ENCODE measurements around the gene PRKCI.

DNA sequence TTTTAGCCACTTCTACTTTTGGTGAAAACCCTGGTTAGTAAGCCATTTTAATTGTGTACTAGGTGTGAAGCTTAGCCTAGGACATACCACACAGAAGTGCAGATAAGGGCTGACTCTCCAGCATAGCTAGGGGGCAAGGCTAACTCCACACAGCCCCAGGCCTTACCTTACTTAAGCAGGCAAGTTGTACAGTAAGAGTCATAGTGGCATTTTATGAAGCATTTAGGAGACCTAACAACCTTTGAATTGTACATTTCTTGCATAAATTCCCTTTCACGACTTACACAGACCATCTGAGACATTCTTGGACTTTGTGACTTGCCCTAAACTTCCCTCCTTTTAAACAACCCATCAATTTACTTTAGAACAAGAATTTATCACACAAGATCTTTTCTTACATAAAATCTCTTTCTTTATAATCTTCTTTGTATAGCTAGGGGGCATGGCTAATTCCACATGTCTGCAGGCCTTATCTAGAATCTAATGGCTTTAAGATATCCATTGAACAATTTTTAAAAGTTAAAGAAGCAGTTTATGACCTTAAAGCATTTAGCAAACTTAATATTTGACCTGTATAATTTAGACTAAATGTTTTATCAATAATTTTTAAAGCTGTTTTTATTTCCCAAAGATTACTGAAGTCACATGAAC, 116.6 kb downstream of the PRKCI start:
- TF ChIP-seq ZNF274 (IDR thresholded peaks at IDR 0.05; ENCODE audit: low read depth, low read length) = no peak
- TF ChIP-seq YY1 (IDR thresholded peaks at IDR 0.05; ENCODE audit: insufficient read depth, insufficient read length) = no peak
- no peak for TF ChIP-seq SUZ12 (IDR thresholded peaks at IDR 0.05; ENCODE audit: extremely low read depth, insufficient read depth, insufficient read length)

All from NT2/D1 (cell line).